ENCODE data around the gene CNN1. TPM values are rescaled to one million over a fixed set of nuclear protein-coding genes. Genes with fewer than 3 reads are reported as not detected.

The CNN1 gene
- total RNA-seq, 2 donors from 2014 or later, result 12.8 to 16.2 TPM

DNA sequence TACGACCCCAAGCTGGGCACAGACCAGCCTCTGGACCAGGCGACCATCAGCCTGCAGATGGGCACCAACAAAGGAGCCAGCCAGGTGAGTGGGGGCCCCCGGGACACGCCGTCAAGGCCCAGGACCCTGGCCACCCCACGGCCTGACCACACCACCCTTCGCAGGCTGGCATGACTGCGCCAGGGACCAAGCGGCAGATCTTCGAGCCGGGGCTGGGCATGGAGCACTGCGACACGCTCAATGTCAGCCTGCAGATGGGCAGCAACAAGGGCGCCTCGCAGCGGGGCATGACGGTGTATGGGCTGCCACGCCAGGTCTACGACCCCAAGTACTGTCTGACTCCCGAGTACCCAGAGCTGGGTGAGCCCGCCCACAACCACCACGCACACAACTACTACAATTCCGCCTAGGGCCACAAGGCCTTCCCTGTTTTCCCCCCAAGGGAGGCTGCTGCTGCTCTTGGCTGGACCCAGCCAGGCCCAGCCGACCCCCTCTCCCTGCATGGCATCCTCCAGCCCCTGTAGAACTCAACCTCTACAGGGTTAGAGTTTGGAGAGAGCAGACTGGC, 10.8 kb downstream of the CNN1 start:
- H3K4me1 ChIP-seq (ENCODE audit: control insufficient read depth, insufficient read depth, low read length), result no peaks in the 10 kb centered on the region
- DNase-seq, result no peak
- no peak for TF ChIP-seq CTCF (conservative IDR thresholded peaks at IDR 0.05)

DNA sequence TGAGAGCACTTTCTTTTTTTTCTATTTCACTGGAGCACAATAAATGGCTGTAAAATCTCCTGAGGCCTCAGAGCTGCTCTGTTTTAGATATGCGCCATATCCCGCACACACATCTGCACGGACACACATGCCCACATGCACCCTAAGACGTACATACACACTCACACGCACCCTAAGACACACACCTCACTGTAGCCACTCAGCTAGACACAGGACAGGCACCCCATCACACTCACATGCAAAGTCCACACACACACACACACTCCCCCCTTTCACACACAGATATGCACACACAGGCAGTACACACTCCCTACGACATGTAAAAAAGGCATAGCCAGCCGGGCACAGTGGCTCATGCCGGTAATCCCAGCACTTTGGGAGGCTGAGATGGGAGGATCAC, 11.6 kb downstream of the CNN1 start:
- H3K4me3 Mint-ChIP-seq, result no peak overlapping the region
- WGBS, 2 experiments (ENCODE audit: insufficient coverage in 1 of 2, insufficient read length in 1 of 2), result 87 to 94% methylated on average over 3 to 8 of the region's 8 CpGs

More for the DNA sequence above, 10.8 kb downstream of the CNN1 start:
- no peaks in the 10 kb centered on the region for H3K9me3 Mint-ChIP-seq
- H3K36me3 Mint-ChIP-seq (ENCODE audit: low read depth), result peaks cover 20% of the 10 kb centered on the region
- peaks cover 44% of the 10 kb centered on the region for H3K36me3 ChIP-seq (ENCODE audit: control insufficient read depth, insufficient read depth, low read length)
- no peaks in the 10 kb centered on the region for H3K4me1 Mint-ChIP-seq
- no peaks in the 10 kb centered on the region for H3K27me3 Mint-ChIP-seq (ENCODE audit: insufficient read depth)
- no peak overlapping the region for H3K4me3 Mint-ChIP-seq
- H3K9ac ChIP-seq (ENCODE audit: extremely low read depth, low read length, poor library complexity, severe bottlenecking), result no peak overlapping the region
- no peak overlapping the region for H3K4me3 ChIP-seq (ENCODE audit: low read length)
- H3K27ac Mint-ChIP-seq, result no peak overlapping the region
- no peak overlapping the region for H3K27ac ChIP-seq (ENCODE audit: low read depth, low read length)
- 95 to 96% methylated on average over 18 to 24 of the region's 24 CpGs for WGBS, 2 experiments (ENCODE audit: insufficient coverage in 1 of 2, insufficient read length in 1 of 2)
- no peaks in the 10 kb centered on the region for H3K27me3 ChIP-seq (ENCODE audit: control insufficient read depth, insufficient read depth, low read length, poor library complexity, severe bottlenecking)
- H3K9me3 ChIP-seq (ENCODE audit: control insufficient read depth, low read length), result no peaks in the 10 kb centered on the region

DNA sequence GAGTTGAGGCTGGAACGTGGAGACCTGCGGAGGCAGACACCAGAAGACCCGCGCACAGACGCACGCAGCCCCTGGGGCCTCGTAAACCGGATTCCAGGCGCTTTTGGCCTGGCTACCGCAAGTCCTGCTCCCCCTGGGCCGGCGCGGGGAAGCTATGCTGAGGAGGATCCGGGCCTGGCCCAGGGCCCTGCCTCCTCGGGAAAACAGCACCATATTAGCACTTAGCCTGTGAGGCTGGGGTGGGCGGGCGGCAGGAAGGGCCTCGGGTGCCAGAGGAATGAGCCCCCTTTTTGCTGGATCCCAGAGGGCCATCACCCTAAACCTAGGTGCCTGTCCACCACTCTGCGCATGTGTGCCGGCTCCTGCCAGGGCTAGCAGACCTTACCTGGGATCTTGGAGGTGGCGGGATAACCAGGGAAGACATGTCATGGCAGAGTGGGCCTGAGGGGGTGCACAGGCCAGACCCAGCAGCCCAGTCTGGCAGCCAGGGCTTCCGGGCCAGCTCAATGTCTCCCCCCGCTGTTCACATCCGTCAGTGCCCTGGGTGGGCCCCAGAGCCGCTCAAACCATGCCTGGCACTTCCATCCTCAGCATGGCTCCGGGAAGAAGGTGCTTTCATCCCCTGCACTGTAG, 13.1 kb downstream of the CNN1 start:
- H3K4me1 Mint-ChIP-seq, result no peaks in the 10 kb centered on the region
- peak; percentile 77 for TF ChIP-seq CTCF (conservative IDR thresholded peaks at IDR 0.05)

More for the DNA sequence above, 11.6 kb downstream of the CNN1 start:
- Mint-ChIP-seq H3K27me3 (ENCODE audit: insufficient read depth) (no peaks in the 10 kb centered on the region), H3K27ac (no peak overlapping the region), H3K4me1 (no peaks in the 10 kb centered on the region), H3K9me3 (no peaks in the 10 kb centered on the region), H3K36me3 (ENCODE audit: low read depth) (peaks cover 22% of the 10 kb centered on the region)
- DNase-seq, result no peak
- no peaks in the 10 kb centered on the region for H3K9me3 ChIP-seq (ENCODE audit: control insufficient read depth, low read length)
- no peaks in the 10 kb centered on the region for H3K27me3 ChIP-seq (ENCODE audit: control insufficient read depth, insufficient read depth, low read length, poor library complexity, severe bottlenecking)
- TF ChIP-seq CTCF (conservative IDR thresholded peaks at IDR 0.05), result no peak
- no peak overlapping the region for H3K27ac ChIP-seq (ENCODE audit: low read depth, low read length)
- H3K36me3 ChIP-seq (ENCODE audit: control insufficient read depth, insufficient read depth, low read length), result peaks cover 46% of the 10 kb centered on the region
- H3K4me1 ChIP-seq (ENCODE audit: control insufficient read depth, insufficient read depth, low read length), result no peaks in the 10 kb centered on the region
- H3K4me3 ChIP-seq (ENCODE audit: low read length), result no peak overlapping the region
- H3K9ac ChIP-seq (ENCODE audit: extremely low read depth, low read length, poor library complexity, severe bottlenecking), result no peak overlapping the region

More for the DNA sequence above, 13.1 kb downstream of the CNN1 start:
- Histone ChIP-seq H3K4me3 (ENCODE audit: low read length) (no peak overlapping the region), H3K9ac (ENCODE audit: extremely low read depth, low read length, poor library complexity, severe bottlenecking) (no peak overlapping the region), H3K27ac (ENCODE audit: low read depth, low read length) (no peak overlapping the region), H3K27me3 (ENCODE audit: control insufficient read depth, insufficient read depth, low read length, poor library complexity, severe bottlenecking) (no peaks in the 10 kb centered on the region), H3K9me3 (ENCODE audit: control insufficient read depth, low read length) (no peaks in the 10 kb centered on the region), H3K36me3 (ENCODE audit: control insufficient read depth, insufficient read depth, low read length) (peaks cover 53% of the 10 kb centered on the region), H3K4me1 (ENCODE audit: control insufficient read depth, insufficient read depth, low read length) (no peaks in the 10 kb centered on the region)
- 87 to 88% methylated on average over 18 to 26 of the region's 26 CpGs for WGBS, 2 experiments (ENCODE audit: insufficient coverage in 1 of 2, insufficient read length in 1 of 2)
- H3K4me3 Mint-ChIP-seq, result no peak overlapping the region
- peaks cover 26% of the 10 kb centered on the region for H3K36me3 Mint-ChIP-seq (ENCODE audit: low read depth)
- H3K9me3 Mint-ChIP-seq, result no peaks in the 10 kb centered on the region
- no peaks in the 10 kb centered on the region for H3K27me3 Mint-ChIP-seq (ENCODE audit: insufficient read depth)
- peak; percentile 88 for DNase-seq
- H3K27ac Mint-ChIP-seq, result no peak overlapping the region

Data from endodermal cell (in vitro differentiated cells).